IPS-18c (cell line): ENCODE data around the gene NEDD4L.

ENCODE experiments used
- H3K4me3 ChIP-seq: 2 replicates; pipeline ENCODE4 v1.7.0; 2013; ENCODE audit warnings: low read depth, mild to moderate bottlenecking, low read length, moderate library complexity; ENCODE audit not compliant: insufficient read depth
- H3K9me3 ChIP-seq: one replicate; pipeline ENCODE4 v1.6.1; 2013; ENCODE audit warnings: mild to moderate bottlenecking, low read length, moderate library complexity; ENCODE audit not compliant: control insufficient read depth, insufficient read depth

The NEDD4L gene

DNA sequence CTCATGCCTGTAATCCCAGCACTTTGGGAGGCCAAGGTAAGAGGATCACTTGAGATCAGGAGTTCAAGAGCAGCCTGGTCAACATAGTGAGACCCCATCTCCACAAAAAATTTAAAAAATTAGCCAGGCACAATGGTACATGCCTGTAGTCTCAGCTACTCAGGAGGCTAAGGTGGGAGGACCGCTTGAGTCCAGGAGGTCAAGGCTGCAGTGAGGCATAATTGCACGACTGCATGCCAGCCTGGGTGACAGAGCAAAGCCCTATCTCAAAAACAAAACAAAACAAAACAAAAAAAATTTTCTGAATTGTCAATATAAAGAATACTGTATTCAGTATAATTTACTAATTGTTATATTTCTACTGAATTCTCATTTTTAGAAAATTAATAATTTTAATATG lies 20.9 kb upstream of the NEDD4L start:
- no peak overlapping the region for H3K4me3 ChIP-seq
- no peaks in the 10 kb centered on the region for H3K9me3 ChIP-seq

DNA sequence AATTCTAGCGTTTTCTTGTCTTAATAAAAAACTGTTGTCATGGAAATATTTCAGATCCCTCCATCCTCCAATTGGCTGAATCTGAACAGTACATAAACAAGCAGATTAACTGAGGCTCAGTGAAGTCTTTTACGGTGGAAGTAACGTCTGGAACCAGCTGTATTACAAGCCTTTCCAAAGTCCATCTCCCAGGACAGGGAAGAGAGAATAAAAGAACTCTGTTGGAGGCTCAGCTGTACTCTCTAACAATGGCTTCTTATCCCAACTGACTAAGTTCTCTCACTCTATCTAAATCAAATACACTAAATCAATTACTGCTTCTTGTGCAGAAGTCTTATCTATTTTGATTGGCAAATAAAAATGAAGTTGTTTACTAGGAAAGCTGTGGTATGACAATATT lies 19.9 kb upstream of the NEDD4L start:
- Histone ChIP-seq H3K4me3 (no peak overlapping the region), H3K9me3 (no peaks in the 10 kb centered on the region)

DNA sequence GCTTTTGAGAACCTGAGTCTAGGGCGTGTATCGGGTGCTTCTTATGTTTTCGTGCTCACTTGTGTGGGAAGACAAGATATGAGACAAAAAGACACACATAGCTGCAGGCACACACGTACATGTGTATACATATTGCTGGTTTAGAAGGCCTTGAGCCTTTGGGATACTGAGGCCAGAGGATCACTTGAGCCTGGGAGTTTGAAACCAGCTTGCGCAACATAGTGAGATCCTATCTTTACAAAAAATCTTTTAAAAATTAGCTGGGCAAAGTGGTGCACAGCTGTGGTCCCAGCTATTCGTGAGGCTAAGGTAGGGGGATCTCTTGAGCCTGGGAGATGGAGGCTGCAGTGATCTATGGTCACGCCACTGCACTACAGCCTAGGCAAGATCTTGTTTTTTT lies 18.8 kb upstream of the NEDD4L start:
- no peaks in the 10 kb centered on the region for H3K9me3 ChIP-seq
- H3K4me3 ChIP-seq, result no peak overlapping the region

DNA sequence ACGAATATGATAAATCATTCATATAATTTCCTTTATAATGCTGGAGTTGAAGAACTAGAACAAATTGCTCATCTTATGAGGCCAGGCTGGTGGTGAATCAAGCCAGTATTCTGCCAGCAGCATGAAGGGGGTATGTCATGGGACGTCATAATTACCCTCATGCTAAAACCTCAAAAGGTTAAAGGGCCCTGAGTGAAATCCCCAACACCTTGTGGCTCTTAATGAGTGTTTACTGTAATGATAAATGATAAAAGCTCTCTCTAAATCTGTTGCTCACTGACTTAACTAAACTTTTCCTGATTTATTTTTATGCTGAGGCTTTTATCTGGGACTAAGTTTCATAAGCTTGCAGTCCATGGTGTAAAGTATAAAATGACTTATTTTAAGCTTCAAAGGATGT lies 18.3 kb upstream of the NEDD4L start:
- Histone ChIP-seq H3K4me3 (no peak overlapping the region), H3K9me3 (no peaks in the 10 kb centered on the region)

DNA sequence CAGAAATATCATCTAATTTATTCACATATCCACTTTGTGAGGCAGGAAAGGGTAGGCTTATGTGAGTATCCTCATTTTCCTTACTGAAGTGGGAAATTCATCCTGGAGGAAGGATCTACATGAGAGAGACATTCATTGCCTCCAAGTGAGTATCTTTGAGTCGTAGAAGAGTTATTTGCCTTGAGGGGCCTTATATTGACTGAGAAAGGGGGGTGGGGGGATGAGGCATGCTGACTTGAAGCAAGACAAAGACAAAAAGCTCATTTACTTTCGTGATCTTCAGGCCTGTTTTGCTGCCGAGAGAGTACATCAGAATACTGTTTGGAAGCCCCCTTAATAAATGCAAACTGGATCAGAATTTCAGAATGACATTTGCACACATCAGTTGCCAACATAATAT lies 17.6 kb upstream of the NEDD4L start:
- H3K9me3 ChIP-seq, result peaks cover 1% of the 10 kb centered on the region
- H3K4me3 ChIP-seq, result no peak overlapping the region

DNA sequence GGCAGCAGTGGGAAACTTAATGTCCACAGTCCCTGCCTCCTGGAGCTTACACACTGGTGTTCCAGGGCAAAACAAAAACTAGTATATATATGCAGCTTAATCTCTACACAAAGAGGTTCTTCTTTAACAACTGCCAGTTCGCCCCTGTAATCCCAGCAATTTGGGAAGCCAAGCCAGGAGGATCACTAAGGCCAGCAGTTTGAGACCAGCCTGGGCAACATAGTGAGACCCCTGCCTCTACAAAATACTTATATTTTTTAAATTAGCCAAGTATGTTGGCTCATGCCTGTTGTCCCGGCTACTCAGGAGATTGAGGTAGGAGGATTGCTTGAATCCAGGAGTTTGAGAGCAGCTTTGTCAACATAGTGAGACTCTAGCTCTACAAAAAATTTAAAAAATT lies 17.2 kb upstream of the NEDD4L start:
- H3K4me3 ChIP-seq, result no peak overlapping the region
- peaks cover 2% of the 10 kb centered on the region for H3K9me3 ChIP-seq

DNA sequence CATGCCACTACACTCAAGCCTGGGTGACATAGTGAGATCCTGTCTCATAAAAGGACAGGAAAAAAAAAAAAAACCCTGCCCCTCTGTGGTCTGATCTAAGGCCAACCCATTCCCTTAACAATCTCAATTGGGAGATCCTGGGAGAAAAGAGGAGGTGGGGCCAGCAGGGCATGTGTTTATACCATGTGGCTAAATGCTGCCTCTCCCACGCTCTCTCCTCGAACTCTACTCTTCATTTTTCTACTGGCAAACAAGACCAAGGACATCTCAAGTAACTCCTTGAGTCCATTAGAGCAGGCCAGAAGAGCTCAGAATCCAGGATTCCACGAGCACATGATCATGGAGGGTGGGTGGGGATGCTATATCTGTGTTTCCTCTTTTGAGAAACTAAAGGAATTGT lies 16.7 kb upstream of the NEDD4L start:
- Histone ChIP-seq H3K4me3 (no peak overlapping the region), H3K9me3 (peaks cover 2% of the 10 kb centered on the region)

DNA sequence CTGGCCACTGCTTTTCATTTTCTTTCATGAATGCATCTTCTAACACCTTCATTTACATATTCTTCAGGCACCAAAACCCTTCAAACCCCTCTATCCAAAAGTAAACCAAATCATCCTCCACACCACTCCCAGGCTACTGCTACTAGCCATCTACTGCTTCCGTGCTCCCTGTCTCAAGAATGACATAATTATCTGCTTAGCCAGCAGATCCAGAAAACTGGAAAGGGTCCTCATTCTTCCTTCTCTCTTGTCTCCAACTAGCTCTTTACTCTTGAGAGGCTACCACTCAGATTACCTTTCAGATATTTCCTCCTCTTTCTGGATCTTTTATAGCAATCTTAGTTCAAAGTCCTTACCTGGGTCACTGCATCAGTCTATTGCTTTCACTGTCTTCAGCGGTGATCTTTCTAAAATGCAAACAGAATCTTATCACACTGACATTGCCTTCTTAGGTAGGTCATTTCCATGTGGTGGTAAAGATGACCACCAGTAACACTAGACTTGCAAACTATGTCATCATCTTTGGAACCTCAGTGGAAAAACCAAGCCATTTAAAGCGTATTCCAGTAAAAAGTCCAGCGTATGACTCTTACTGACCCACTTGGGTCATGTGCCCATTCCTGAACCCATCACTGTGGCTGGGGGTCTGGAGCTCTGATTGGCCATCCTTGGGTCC lies 15.8 kb upstream of the NEDD4L start:
- no peak overlapping the region for H3K4me3 ChIP-seq

DNA sequence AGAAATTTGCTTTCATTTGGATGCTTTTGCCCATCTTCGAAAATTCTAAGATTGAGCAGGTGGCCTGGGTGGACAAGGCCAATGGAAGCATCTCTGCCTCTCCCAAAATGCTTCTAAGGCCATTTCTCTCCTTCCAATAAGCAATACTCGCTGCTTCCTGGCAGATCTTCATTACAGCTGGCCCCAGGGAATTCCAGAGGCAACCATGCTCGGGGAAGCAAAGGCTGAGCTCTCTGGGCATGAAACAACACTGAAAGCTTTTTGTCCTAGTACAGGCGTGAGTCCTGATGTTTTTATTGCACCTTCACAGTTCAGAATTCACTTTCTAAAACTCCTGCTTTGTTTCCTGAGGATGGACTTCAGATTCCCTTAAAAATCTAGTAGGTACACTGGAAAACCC lies 11.8 kb upstream of the NEDD4L start:
- H3K4me3 ChIP-seq, result no peak overlapping the region
- H3K9me3 ChIP-seq, result peaks cover 2% of the 10 kb centered on the region

More for the DNA sequence above, 15.8 kb upstream of the NEDD4L start:
- H3K9me3 ChIP-seq, result peaks cover 2% of the 10 kb centered on the region

DNA sequence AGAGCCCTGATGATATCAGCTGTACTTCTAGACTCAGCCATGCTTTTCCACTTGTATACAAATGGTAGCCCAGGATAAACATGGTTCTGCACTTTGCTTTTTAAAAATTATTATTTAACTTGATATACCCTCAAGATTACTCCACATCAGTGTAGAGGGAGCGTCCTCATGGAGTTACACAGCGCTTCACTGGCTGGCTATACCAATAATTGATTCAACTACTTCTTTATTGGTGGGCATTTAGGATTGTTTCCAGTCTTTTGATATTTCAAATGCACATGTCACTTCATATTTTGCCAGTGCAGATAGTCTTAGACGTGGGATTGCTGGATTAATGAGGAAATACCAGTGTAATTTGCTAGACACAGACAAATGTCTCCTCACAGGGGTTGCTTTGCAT lies 10.8 kb upstream of the NEDD4L start:
- Histone ChIP-seq H3K4me3 (no peak overlapping the region), H3K9me3 (peaks cover 2% of the 10 kb centered on the region)

DNA sequence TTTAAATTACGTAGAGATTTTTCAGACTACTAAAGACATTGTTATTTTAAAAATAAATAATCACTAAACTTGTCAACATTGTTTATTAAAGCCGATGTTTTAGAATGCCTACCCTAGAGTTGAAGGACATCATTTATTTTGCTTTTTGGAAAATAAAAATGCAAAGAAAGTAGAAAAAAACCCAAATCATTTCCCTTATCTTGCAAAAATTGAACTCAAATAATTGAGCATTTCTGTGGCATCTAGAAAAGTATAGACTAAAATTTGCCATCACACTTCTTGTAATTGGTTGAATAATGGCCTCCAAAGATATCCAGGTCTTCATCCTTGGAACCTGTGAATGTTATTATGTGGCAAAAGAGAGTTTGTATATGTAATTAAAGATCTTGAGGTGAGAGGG lies 9.7 kb upstream of the NEDD4L start:
- Histone ChIP-seq H3K9me3 (peaks cover 2% of the 10 kb centered on the region), H3K4me3 (no peak overlapping the region)

DNA sequence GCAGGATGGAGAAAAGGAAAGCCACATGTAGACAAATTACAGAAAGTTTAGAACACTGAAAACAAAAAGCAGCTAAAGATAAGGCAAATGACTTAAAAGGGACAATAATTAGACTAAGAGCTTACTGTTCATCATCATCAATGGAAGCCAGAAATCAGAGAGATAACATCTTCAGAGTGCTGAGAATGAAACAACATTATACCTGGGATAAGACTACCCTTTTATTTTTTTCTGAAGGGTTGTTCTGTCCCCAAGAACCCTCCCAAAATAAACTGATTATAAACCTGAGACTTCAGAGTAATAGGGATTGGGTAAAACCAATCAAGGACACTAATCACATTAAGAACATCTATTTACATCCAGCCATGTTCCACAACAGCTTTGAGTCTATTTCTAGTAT lies 6.9 kb upstream of the NEDD4L start:
- no peaks in the 10 kb centered on the region for H3K9me3 ChIP-seq
- H3K4me3 ChIP-seq, result no peak overlapping the region

DNA sequence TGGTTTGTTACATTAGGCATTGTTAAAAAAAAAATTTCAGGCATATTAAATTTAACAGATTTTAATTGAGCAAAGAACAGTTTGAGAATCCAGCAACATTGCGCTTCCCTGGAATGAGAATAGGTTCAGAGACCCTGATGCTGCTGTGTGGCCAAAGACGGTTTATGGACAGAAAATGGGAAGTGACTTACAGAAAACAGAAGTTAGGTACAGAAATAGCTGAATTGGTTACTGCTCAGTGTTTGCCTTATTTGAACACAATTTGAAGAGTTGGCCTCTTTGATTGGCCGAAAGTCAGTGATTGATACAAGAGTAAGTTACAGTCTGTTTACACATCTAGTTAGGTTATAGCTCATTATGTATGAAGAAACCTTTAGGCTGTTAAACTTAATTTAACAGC lies 6.0 kb upstream of the NEDD4L start:
- no peaks in the 10 kb centered on the region for H3K9me3 ChIP-seq
- H3K4me3 ChIP-seq, result no peak overlapping the region

DNA sequence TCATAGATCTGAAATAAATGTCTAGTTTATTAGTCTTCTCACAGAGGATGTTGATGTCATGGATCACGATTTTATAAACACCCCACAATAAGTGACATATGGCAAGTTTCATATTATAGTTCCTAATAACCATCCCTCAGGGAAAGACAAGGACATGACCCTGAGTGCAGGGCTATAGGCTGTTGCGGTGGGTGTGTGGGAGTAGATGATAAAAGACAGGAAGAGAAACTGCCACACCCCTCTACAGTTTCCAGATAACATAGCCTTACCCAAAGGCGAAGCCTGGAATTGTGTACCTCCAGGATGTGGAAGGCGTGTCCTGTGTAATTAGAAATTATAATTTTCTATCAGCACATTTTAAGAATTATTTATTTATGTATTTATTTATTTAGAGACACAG lies 2.4 kb upstream of the NEDD4L start:
- Histone ChIP-seq H3K9me3 (peaks cover 1% of the 10 kb centered on the region), H3K4me3 (no peak overlapping the region)

DNA sequence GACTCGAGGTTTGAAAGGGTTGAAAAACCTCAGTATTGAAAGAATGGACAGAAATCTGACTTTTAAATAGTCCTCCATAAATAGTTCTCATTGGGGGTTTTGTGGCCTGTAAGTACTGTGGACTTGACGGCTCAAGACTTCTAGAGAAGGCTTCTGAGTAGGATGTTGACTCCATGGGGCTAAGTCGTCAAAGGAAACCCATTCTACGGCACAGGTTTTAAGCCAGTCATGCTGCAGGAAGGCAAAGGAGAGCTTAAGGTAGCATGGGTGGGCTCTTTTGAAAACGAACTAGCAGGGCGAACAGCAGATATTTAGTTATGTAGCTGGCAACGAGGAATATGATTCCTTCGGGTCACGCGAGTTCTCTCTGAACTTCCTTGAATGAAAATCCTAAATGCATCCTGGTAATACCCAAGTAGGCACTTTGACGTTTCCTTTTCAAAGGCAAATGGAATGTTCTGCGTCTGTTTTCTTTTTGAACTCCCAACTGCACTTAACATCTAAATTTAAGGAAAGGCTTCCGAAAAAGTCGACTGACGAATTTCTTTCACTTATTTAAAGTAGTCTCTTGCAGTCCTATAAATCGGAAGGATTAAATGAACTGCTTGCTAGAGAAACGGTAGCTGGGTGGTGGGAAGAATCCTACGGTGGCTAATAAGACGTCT lies 1.1 kb upstream of the NEDD4L start:
- H3K9me3 ChIP-seq, result peaks cover 2% of the 10 kb centered on the region
- peak overlapping the region; percentile 90 for H3K4me3 ChIP-seq

DNA sequence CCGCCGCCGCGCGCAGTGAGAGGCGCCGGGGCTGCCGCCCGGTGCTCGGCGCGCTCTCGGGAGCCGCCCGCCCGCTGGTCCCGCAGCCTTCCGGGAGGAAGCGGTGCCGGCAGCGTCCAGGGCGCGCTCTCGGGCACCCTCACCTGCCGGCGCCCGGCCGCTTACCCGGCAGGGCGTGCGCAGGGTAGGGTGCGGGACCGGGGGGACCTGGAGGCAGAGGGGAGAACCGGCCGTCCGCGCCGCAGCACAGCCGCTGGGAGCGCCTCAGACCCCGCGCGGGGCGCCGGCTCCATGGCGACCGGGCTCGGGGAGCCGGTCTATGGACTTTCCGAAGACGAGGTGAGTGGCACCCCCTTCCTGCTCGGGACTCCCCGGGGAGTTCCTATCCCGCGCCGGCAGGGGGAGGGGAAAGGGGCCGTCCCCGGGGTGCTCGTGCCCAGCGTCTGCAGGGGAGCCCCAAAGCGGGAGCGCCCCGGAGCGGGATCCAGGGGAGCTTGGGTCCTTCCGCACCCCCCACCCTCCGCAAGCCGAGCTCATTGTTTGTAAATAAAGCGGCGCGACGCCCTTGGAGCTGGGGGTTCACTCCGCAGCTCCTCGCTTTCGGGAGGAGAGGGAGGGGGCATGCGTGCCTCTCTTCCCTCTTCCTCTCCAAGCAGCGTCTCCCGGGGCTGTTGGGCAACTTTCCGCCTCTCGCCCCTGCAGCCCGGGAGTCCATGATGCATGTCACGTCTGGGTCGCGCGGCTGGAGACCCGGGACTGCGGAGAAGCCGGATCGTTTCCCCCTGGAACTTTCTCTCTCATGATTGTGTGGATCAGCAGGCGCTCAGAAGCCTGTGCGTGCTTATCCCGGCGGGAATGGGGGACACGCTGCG lies 580 bp downstream of the NEDD4L start:
- H3K9me3 ChIP-seq, result peaks cover 2% of the 10 kb centered on the region

DNA sequence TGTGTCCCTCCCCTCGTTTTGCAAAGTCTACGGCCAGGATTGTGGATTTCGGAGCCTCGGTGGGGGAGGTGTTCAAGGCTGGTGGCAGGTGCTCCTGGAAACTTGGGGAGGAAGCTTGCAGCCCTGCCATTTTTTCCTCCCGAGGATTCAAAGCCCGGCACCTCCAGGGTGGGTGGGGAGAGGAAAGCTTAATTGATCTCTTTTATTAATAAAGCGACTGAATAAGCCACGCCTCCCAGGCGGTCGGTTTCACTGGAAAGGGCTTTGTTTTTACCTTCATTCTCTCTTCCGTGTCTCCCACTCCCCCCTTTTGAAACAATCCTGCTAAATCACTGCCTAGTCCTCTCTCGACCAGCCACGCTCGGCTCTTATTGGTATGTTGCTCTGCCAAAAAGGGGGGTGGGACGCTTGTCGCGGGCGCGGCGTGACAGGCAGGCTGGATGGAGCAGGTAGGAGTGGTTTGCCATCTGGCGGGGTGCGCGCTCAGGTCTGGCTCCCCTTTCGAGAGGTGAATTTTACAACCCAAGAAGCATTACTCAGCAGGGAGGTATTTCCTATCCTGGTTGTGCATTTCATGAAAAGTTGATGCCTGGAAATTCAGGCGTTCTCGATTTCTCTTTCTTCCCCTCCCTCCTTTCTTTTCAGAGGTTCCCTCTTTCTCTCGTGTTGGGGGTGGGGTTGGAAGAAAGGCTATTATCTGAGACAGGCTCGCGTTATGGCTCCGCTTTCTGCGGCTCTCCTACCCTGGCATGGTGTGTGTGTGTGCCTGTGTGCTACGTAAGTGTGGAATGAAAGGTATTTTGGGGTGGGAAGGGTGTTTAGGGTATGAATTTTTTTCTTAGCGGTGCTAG lies 1.4 kb downstream of the NEDD4L start:
- H3K4me3 ChIP-seq, result peak overlapping the region; percentile 90

More for the DNA sequence above, 580 bp downstream of the NEDD4L start:
- H3K4me3 ChIP-seq, result peak overlapping the region; percentile 90

More for the DNA sequence above, 1.4 kb downstream of the NEDD4L start:
- H3K9me3 ChIP-seq, result peaks cover 2% of the 10 kb centered on the region
